K562 (cell line): Measurements from ENCODE around the gene DPY30. TPM values are rescaled to one million over a fixed set of nuclear protein-coding genes. Genes with fewer than 3 reads are reported as not detected.

Experiments
- CSDE1 ChIP-seq, 2 experiments: fragments of 450-650 bp; IDR thresholded peaks; 2 replicates each; pipeline ENCODE4 v1.6.1; 2016; ENCODE audit warnings: mild to moderate bottlenecking in 1 of 2
- CTCF ChIP-seq, 3 experiments: IDR thresholded peaks in 2 of 3; conservative IDR thresholded peaks in 1 of 3; 2 replicates each; pipeline ENCODE4 v1.5.1; 2011 to 2012; ENCODE audit warnings: low read length in 3 of 3, mild to moderate bottlenecking in 3 of 3, control low read depth in 2 of 3, improper control_type of control experiment in 1 of 3, inconsistent platforms in 1 of 3, low read depth in 1 of 3, mixed read lengths in 1 of 3, moderate library complexity in 1 of 3; ENCODE audit not compliant: insufficient read depth in 2 of 3
- EP400 ChIP-seq: fragments of 450-650 bp; IDR thresholded peaks from 2 replicates; pipeline ENCODE4 v1.6.1; 2017; ENCODE audit warnings: antibody characterized with exemption, mild to moderate bottlenecking, moderate library complexity
- GATAD2B ChIP-seq: fragments of 450-650 bp; IDR thresholded peaks from 2 replicates; pipeline ENCODE4 v1.6.1; 2017; ENCODE audit warnings: mild to moderate bottlenecking, borderline replicate concordance
- HDAC1 ChIP-seq, 2 experiments: fragments of 450-650 bp; IDR thresholded peaks; 2 replicates each; pipeline ENCODE4 v1.6.1; 2016 to 2017; ENCODE audit warnings: inconsistent platforms in 1 of 2, mild to moderate bottlenecking in 1 of 2, moderate library complexity in 1 of 2
- MED1 ChIP-seq: sonication (generic); formaldehyde crosslinking; IDR thresholded peaks from 2 replicates; pipeline ENCODE4 v1.8.1; 2023; ENCODE audit warnings: missing genetic modification reagents, borderline replicate concordance
- MXD1 ChIP-seq: fragments of 250-450 bp; sonication (Bioruptor Pico); IDR thresholded peaks from 2 replicates; pipeline ENCODE4 v1.8.0; 2021; ENCODE audit warnings: borderline replicate concordance, mild to moderate bottlenecking, moderate library complexity; ENCODE audit not compliant: poor library complexity, severe bottlenecking
- PHTF2 ChIP-seq: fragments of 250-450 bp; sonication (Bioruptor Pico); IDR thresholded peaks from 2 replicates; pipeline ENCODE4 v1.5.0; 2021; ENCODE audit warnings: mild to moderate bottlenecking
- POU5F1 ChIP-seq: fragments of 150-350 bp; IDR thresholded peaks from 2 replicates; pipeline ENCODE4 v1.6.1; 2014; ENCODE audit warnings: borderline replicate concordance, low read length, low read depth, mild to moderate bottlenecking; ENCODE audit not compliant: partially characterized antibody
- PRPF4 ChIP-seq: fragments of 200-400 bp; formaldehyde crosslinking; IDR thresholded peaks from one replicate; pipeline ENCODE4 v1.6.1; 2017; ENCODE audit warnings: low read length, low read depth, mild to moderate bottlenecking; ENCODE audit not compliant: insufficient read depth, poor library complexity, severe bottlenecking
- TBP ChIP-seq: optimal IDR thresholded peaks from 2 replicates; pipeline ENCODE3; 2011; ENCODE audit warnings: low read depth, low read length, improper control_type of control experiment
- ZFP30 ChIP-seq: fragments of 250-450 bp; sonication (Bioruptor Pico); IDR thresholded peaks from 2 replicates; pipeline ENCODE4 v1.8.0; 2022; ENCODE audit warnings: moderate library complexity, mild to moderate bottlenecking, inconsistent platforms, borderline replicate concordance
- ZNF133 ChIP-seq: fragments of 250-450 bp; sonication (Bioruptor Pico); IDR thresholded peaks from 2 replicates; pipeline ENCODE4 v1.4.0; 2020; ENCODE audit warnings: mild to moderate bottlenecking
- ZNF146 ChIP-seq: IDR thresholded peaks from one replicate; pipeline ENCODE4 v1.6.1; 2018; ENCODE audit warnings: missing compliant biosample characterization; ENCODE audit not compliant: unreplicated experiment
- ZNF184 ChIP-seq: sonication (generic); formaldehyde crosslinking; IDR thresholded peaks from 2 replicates; pipeline ENCODE4 v1.5.0; 2020; ENCODE audit warnings: missing genetic modification reagents
- ZNF253 ChIP-seq: fragments of 250-450 bp; sonication (Bioruptor Pico); conservative IDR thresholded peaks from 2 replicates; pipeline ENCODE4 v1.6.1; 2021; ENCODE audit warnings: mild to moderate bottlenecking
- polyA plus RNA-seq, 8 experiments: library from polyadenylated mRNA; depleted of rRNA in 4 of 8; stranded (reverse) in 5 of 8; unstranded in 3 of 8; fragments of >200 nt; fragmentation: Nextera tagmentation in 2 of 8; fragmentation: Illumina TruSeq in 1 of 8; extraction: Ambion mirVana in 2 of 8; extraction: Trizol in 1 of 8; gene quantifications; 2 replicates each; pipeline versions ENCODE4 v1.2.1 to v1.2.3, GENCODE V29; 2011 to 2014; ENCODE audit warnings: inconsistent platforms in 1 of 8, missing spikeins in 1 of 8
- total RNA-seq, 7 experiments: library from RNA; depleted of rRNA in 6 of 7; stranded (reverse); fragments of >200 nt in 6 of 7; fragmentation: Illumina TruSeq in 2 of 7; extraction: Trizol in 2 of 7; gene quantifications; 2 replicates each; pipeline versions ENCODE4 v1.2.1 to v1.2.3, GENCODE V29; 2011 to 2021; ENCODE audit warnings: low replicate concordance in 1 of 7
- TF ChIP-seq, protein P1 (sequence below): fragments of 450-650 bp; IDR thresholded peaks from 2 replicates; pipeline ENCODE4 v1.6.1; 2016; ENCODE audit warnings: low read depth

The DPY30 gene
- total and polyA plus RNA-seq, 9 of the 15 experiments (the other 6 are each of a cell fraction or from before 2014, with no cell fraction given) = 64.6 to 402 (median 116) TPM

GRCh38 chr2:32010670-32011484 lies 28.7 kb downstream of the DPY30 start, which contains the start of gene MEMO1 (continued):
- TF ChIP-seq MXD1 = peak; percentile 34
- TF ChIP-seq PHTF2 (CRISPR knock-in tag) = no peak
- no peak for TF ChIP-seq ZNF253 (CRISPR knock-in tag)
- TF ChIP-seq ZNF184 (CRISPR knock-in tag) = no peak
- peak; percentile 85 for TF ChIP-seq TBP
- no peak for TF ChIP-seq ZNF133
- peak; percentile 10 to 86; a peak in 2 of 4 replicates for TF ChIP-seq HDAC1 (IDR thresholded peaks at IDR 0.05)
- peak; percentile 91 for TF ChIP-seq PRPF4
- TF ChIP-seq CTCF (IDR thresholded peaks at IDR 0.05 in 2 of 3, conservative IDR thresholded peaks at IDR 0.05 in 1 of 3; ENCODE audit: insufficient read depth in 2 of 3, low read depth in 1 of 3, low read length in 3 of 3) = peak in 2 of 3 experiments; percentile 2 to 6; a peak in 2 of 6 replicates
- TF ChIP-seq GATAD2B = no peak
- 0 out of 4 replicates have a peak, but pooled peaks of 1 of the 2 experiments have one; percentile 10 for TF ChIP-seq CSDE1 (IDR thresholded peaks at IDR 0.05)
- no peak for TF ChIP-seq ZFP30 (CRISPR knock-in tag)
- TF ChIP-seq, protein P1, sequence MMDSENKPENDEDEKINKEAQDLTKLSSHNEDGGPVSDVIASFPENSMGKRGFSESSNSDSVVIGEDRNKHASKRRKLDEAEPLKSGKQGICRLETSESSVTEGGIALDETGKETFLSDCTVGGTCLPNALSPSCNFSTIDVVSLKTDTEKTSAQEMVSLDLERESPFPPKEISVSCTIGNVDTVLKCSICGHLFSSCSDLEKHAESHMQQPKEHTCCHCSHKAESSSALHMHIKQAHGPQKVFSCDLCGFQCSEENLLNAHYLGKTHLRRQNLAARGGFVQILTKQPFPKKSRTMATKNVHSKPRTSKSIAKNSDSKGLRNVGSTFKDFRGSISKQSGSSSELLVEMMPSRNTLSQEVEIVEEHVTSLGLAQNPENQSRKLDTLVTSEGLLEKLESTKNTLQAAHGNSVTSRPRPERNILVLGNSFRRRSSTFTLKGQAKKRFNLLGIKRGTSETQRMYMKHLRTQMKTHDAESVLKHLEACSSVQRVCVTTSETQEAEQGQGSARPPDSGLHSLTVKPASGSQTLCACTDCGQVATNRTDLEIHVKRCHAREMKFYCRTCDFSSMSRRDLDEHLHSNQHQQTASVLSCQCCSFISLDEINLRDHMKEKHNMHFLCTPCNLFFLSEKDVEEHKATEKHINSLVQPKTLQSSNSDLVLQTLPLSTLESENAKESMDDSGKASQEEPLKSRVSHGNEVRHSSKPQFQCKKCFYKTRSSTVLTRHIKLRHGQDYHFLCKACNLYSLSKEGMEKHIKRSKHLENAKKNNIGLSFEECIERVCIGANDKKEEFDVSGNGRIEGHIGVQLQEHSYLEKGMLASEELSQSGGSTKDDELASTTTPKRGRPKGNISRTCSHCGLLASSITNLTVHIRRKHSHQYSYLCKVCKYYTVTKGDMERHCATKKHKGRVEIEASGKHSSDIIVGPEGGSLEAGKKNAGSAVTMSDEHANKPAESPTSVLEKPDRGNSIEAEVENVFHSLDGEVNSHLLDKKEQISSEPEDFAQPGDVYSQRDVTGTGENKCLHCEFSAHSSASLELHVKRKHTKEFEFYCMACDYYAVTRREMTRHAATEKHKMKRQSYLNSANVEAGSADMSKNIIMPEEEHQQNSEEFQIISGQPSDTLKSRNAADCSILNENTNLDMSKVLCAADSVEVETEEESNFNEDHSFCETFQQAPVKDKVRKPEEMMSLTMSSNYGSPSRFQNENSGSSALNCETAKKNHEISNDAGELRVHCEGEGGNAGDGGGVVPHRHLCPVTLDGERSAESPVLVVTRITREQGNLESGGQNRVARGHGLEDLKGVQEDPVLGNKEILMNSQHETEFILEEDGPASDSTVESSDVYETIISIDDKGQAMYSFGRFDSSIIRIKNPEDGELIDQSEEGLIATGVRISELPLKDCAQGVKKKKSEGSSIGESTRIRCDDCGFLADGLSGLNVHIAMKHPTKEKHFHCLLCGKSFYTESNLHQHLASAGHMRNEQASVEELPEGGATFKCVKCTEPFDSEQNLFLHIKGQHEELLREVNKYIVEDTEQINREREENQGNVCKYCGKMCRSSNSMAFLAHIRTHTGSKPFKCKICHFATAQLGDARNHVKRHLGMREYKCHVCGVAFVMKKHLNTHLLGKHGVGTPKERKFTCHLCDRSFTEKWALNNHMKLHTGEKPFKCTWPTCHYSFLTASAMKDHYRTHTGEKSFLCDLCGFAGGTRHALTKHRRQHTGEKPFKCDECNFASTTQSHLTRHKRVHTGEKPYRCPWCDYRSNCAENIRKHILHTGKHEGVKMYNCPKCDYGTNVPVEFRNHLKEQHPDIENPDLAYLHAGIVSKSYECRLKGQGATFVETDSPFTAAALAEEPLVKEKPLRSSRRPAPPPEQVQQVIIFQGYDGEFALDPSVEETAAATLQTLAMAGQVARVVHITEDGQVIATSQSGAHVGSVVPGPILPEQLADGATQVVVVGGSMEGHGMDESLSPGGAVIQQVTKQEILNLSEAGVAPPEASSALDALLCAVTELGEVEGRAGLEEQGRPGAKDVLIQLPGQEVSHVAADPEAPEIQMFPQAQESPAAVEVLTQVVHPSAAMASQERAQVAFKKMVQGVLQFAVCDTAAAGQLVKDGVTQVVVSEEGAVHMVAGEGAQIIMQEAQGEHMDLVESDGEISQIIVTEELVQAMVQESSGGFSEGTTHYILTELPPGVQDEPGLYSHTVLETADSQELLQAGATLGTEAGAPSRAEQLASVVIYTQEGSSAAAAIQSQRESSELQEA = no peak
- TF ChIP-seq ZNF146 = no peak
- TF ChIP-seq POU5F1 = no peak
- TF ChIP-seq MED1 (CRISPR knock-in tag) = 0 out of 2 replicates have a peak, but pooled peaks have one; percentile 64
- TF ChIP-seq EP400 = peak; percentile 98
